ENCODE data around the gene NEUROD6.

NEUROD6 gene

GRCh38 chr7:31333291-31333690, 7.2 kb downstream of the NEUROD6 start:
- TF ChIP-seq CTCF (IDR thresholded peaks at IDR 0.05; ENCODE audit: low read depth, low read length) = no peak
- no peak overlapping the region for H3K4me3 ChIP-seq (ENCODE audit: low read depth, low read length)

GRCh38 chr7:31327071-31327470, 13.5 kb downstream of the NEUROD6 start:
- no peak for TF ChIP-seq CTCF (IDR thresholded peaks at IDR 0.05; ENCODE audit: low read depth, low read length)
- H3K4me3 ChIP-seq (ENCODE audit: low read depth, low read length) = no peak overlapping the region

- H3K4me3 ChIP-seq (ENCODE audit: low read depth, low read length) = no peak overlapping the region
- no peak for TF ChIP-seq CTCF (IDR thresholded peaks at IDR 0.05; ENCODE audit: low read depth, low read length)
Measured at GRCh38 chr7:31326416-31326815, 14.1 kb downstream of the NEUROD6 start.

- H3K4me3 ChIP-seq (ENCODE audit: low read depth, low read length) = no peak overlapping the region
- TF ChIP-seq CTCF (IDR thresholded peaks at IDR 0.05; ENCODE audit: low read depth, low read length) = no peak
Measured at GRCh38 chr7:31323101-31323500, 17.4 kb downstream of the NEUROD6 start.

- no peak overlapping the region for H3K4me3 ChIP-seq (ENCODE audit: low read depth, low read length)
- no peak for TF ChIP-seq CTCF (IDR thresholded peaks at IDR 0.05; ENCODE audit: low read depth, low read length)
Measured at GRCh38 chr7:31320675-31321074, 19.9 kb downstream of the NEUROD6 start.

- no peak overlapping the region for H3K4me3 ChIP-seq (ENCODE audit: low read depth, low read length)
- TF ChIP-seq CTCF (IDR thresholded peaks at IDR 0.05; ENCODE audit: low read depth, low read length) = no peak
Measured at GRCh38 chr7:31318313-31318712, 22.2 kb downstream of the NEUROD6 start.

- no peak for TF ChIP-seq CTCF (IDR thresholded peaks at IDR 0.05; ENCODE audit: low read depth, low read length)
- no peak overlapping the region for H3K4me3 ChIP-seq (ENCODE audit: low read depth, low read length)
Measured at GRCh38 chr7:31316876-31317275, 23.6 kb downstream of the NEUROD6 start.
